Right renal cortex interstitium (tissue), 3 donors: ENCODE data around the gene ZNF446. TPM values are rescaled to one million over a fixed set of nuclear protein-coding genes. Genes with fewer than 3 reads are reported as not detected.
A peak's percentile ranks its signal among the peaks of the same experiment; 100 is the strongest.
"Not testable (repeated sequence)": the region's sequence is repeated elsewhere in the genome, so short reads cannot be mapped to it uniquely, and the experiment has no call there.

Source experiments
- DNase-seq, 3 donors: peaks; one replicate each; pipeline ENCODE4 v3.0.0-alpha.2; 2013; ENCODE audit warnings: low read depth in 3 of 3, low spot score in 2 of 3
- polyA plus RNA-seq, 3 donors: library from polyadenylated mRNA; unstranded; fragments of 120-200 nt; gene quantifications; one replicate each; pipeline ENCODE4 v1.2.1, GENCODE V29; 2013; ENCODE audit not compliant: insufficient read length in 3 of 3

The ZNF446 gene
- polyA plus RNA-seq, 3 donors: 12.4 to 14.3 (median 12.6) TPM

DNA sequence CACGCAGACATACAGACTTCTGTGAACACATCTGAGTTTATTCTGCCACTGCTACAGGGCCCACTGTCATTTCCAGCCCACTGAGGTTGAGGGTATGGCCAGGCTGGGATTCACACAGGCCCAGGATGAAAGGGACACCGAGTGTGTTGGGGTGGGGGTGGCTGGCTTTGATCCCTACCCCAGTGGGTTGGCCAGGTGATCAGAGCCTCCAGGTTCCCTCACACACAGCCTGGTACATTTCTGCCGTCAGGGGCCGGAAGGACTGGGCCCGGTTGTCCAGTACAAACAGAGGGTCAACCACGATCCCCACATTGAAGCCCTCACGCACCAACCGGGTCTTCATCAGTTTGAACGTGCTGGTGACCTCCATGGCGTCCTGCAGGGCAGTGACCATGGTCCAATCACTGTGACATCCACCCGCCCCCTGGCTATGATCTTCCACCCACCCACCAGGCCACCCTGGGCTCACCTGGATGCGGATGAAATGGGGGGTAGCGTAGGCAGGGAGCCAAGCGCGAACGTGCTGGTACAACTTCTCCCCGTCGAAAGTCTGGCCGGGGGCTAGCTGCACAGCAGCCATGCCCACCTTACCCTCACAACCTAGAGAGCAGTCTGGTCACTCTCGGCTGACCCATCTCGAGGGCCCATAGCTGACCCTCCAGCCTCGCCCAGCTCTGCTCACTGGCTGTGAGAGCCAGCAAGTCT, 22.3 kb downstream of the ZNF446 start:
- DNase-seq: no peak

DNA sequence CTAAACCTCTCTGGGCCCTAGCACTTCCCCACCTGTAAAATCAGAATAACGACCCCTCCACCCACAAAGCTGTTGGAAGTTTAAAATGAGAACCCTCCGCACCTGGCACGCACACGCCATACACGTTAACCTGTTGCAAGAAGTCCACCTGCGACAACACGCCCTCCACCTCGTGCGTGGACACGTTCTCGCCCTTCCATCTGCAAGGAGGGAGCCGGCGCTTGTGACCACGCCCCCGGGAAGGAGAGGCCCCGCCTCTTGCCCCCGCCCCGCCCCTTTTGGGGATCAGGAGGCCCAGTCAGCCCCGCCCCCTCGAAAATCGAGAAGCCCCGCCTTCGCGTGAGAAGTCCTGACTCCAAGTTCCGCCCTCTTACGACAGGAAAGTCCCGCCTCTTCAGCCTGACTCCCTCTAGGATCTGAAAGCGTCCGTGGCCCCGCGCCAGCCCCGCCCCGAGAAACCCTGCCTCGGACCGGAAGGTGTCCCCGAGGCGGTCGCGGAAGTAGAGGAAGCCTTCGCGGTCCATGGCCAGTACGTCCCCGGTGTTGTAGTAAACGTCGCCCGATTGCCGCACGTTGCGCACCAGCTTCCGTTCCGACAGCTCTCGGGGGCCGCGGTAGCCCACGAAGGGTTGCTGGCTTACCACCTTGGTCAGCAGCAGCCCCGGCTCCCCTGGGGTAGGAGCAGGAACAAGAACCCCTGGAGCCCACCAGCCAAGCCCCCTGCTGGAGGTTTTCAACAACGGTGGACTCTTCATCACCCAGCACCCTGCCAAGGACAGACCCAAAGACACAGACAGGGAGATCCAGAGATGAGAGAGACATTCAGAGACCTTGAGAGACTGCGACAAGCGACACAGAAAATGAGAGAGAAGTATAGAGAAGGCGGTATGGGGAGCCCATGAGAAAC, 23.1 kb downstream of the ZNF446 start:
- DNase-seq: peak in 2 of 3 donors; percentile 93 to 96

DNA sequence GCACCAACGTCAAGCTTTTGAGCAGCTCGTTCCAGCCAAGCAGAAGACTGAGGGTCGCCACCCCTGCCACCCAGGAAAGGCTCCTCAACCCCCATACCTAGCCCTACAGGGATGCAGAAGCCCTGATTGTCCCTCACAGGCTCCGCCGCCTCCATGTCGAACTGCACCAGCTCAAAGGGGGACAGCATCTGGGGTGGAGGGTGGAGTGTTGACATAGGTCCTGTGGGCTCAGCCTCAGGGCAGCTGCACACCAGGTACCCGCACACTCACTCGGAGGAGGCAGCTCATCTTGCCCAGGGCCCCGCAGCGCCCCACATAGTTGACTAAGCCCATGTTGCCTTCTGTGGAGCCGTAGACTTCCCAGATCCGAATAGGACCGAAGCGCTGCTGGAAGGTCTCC, 24.1 kb downstream of the ZNF446 start:
- no peak for DNase-seq

DNA sequence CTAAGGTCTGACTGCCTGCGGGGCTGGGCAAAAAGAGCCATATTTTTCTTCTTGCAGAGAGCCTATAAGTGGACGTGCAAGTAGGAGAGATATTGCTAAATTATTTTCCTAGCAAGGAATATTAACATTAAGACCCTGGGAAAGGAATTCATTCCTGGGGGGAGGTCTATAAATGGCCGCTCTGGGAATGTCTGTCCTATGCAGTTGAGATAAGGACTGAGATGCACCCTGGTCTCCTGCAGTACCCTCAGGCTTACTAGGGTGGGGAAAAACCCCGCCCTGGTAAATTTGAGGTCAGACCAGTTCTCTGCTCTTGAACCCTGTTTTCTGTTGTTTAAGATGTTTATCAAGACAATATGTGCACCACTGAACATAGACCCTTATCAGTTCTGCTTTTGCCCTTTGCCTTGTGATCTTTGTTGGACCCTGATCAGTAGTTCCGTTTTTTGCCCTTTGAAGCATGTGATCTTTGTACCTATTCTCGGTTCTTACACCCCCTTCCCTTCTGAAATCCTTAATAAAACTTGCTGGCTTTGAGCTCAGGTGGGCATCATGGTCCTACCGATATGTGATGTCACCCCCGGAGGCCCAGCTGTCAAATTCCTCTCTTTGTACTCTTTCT, 31.6 kb downstream of the ZNF446 start:
- not testable (repeated sequence) for DNase-seq

DNA sequence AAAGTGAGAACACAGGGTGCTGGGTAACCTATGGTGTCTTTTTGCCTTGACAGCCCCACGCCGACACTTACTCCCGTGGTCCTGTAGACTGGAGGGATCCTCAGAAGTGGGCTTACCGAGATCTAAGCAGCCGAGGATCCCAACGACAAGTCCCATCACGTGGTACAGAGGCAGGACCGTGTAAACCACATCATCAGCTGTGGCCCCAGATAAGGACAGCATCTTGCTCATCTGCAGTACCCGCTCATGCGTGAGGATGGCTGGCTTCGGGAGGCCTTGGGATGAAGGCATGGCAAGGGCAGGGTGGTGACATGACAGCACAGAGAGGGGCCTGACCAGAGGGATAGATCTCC, 33.6 kb downstream of the ZNF446 start:
- DNase-seq: no peak

DNA sequence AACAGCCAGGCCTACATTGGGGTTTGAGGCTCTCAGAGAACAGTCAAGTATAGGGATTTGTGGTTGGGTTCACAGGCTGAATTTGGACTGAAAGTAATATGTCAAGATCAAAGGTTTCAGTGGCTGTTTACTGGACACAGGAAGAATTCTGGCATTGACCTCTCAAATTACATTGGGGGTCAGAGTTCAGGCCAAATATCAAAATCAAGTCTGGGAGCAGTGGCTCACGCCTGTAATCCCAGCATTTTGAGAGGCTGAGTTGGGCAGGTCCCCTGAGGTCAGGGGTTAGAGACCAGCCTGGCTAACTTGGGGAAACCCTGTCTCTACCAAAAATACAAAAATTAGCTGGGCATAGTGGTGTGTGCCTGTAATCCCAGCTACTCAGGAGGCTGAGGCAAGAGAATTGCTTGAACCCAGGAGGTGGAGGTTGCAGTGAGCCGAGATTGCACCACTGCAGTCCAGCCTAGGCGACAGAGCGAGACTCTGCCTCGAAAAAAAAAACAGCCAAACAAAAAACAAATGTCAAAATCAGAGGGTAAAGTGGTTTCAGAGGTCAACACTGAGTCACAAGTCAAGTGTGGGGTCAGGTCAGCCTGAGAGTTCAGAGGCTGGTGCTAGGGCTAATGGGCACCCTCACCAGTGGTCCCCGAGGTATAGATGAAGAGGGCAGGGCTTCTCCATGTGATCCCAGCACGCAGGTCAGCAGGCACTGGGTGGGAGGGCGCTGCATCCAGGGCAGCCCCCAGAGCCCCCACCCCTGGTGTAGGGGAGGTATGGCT, 34.1 kb downstream of the ZNF446 start:
- DNase-seq: no peak

DNA sequence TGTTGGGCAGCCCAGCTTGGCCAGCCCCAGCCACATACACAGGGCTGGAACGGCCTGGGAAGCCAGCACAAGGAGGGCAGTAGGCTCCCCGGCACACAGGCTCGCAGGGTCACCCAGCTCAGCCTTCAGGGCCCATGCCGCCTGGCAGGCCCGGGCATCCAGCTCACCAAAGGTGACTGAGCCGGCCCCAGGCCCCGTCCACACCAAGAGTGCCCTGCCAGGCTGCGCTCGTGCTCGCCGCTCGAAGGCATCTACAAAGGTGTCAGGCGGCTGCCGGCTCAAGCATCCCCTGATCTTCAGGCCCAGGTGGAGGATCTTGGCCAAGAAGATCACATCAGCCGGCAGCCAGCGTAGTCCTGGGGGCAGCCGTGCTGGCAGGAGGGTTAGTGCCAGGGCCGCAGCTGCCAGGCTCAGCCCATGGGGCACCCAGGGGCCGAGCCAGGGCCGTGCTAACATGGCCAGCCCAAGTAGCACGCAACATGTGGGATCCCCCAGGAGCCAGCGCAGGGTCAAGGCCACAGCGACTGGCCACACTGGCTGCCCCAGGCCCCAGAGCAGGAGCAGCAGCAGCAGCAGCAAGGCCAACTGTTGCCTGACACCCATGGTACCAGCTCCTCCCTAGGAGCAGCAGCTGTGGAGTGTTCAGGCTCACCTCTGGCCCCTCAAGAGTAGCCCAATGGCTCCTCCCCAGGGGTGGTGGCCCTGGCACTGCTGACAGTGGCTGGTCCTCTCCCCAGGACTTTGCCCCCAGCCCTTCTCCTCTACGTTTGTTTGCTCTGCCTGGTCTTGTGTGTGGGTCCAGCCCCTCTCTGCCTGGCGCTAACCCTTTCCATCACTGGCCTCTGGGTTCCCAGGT, 35.4 kb downstream of the ZNF446 start, which contains the start of gene SLC27A5:
Gene SLC27A5, minus strand, starts transcription at position 640 of the 856 bp plus-strand sequence. Its CDS starts 37 bp downstream, at position 603.
- DNase-seq: no peak

DNA sequence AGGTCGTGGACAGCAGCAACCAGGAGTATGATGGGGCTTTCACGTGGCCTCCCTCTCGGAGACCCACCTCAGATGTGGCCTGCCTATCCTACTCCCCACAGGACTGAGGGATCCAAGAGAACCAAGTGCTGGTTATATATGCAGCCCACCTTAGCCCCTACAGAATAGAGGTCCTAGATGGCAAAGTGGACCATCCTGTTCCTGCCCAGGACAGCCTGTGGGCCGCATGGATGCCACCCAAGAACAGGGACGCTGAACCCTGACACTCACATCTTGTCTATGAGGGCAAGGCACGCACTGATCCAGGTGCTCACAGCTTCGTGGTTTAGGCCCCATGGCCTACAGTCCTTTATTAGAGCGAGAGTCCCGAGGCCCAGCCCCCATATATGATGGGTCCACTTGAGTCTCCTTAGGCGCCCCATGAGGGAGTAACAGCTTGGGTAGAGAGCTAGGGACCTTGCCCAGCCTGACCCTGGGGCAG, 37.1 kb downstream of the ZNF446 start:
- no peak for DNase-seq

DNA sequence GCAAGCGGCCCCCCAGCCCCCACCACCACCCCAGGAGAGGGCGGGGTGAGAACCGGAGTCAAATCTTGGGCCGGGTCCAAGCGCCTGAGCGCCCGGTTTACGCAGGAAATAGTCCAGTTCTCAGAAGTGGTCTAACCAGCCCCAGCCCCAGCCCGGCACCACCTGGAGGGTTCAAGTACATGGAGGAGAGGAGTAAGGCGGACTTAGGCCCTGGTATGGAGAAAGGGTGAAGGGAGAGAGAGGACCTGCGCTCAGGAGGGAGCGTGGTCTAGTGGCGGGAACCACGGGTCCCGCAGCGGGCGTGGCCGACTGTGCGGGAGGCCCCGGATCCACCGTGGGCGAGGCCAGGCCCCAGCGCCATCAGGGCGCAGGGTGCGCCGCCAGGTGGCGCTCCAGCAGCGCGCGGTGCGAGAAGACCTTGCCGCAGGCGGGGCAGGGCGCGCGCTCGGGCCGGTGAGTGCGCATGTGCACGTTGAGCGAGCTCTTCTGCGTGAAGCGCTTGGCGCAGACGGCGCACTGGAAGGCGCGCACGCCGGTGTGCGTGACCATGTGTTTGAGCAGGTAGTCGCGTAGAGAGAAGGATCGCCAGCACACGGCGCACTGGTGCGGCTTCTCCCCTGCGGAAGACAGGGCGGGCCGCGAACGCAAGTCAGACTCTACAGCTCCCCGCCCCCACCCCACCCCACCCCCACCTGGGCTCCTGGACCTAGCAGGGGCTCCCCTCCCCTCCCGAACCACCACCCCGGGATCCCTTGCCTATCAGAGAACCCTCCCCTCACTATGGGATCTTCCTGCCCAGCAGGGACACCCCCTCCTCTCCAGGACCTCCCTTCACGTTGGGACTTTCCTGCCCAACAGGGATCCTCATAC, 37.8 kb downstream of the ZNF446 start:
- DNase-seq: peak in 2 of 3 donors; percentile 70 to 74

DNA sequence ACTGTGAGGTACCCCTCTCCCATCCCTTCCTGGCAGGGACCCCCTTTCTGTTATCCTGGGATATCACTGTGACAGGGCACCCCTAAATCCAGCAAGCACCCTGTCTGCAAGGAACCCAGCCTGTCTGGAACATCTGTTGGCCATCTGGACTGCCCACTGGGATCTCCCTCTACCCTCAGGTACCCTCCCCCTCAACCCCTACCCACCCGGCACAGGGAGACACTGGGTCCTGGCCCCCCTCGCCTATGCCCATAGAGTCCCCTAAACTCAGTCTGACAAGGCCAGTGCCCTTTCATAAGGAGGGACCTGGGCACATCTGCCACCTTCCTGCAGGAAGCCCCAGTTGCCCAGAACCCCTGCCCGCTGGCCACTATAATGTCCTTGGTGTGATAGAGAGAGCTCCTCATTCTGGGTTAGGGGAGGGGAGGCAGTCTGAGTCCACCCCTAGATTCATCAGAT, 38.4 kb downstream of the ZNF446 start:
- DNase-seq: no peak

DNA sequence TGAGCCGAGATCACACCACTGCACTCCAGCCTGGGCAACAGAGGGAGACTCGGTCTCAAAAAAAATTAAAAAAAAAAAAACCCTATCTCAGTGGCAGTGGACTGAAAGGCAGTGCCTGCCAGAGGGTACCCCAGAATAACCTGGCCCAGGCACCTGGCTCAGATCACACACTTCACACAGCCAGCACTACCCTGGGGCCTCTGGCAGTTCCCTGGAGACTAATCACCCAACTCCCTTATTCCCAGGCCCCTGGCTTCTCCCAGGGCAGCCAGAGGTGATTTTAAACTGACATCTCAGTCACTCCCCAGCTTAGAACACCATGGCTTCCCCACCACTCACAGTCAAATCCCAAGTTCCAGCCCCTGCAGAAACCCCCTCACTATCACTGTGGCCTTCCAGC, 39.1 kb downstream of the ZNF446 start:
- DNase-seq: no peak

DNA sequence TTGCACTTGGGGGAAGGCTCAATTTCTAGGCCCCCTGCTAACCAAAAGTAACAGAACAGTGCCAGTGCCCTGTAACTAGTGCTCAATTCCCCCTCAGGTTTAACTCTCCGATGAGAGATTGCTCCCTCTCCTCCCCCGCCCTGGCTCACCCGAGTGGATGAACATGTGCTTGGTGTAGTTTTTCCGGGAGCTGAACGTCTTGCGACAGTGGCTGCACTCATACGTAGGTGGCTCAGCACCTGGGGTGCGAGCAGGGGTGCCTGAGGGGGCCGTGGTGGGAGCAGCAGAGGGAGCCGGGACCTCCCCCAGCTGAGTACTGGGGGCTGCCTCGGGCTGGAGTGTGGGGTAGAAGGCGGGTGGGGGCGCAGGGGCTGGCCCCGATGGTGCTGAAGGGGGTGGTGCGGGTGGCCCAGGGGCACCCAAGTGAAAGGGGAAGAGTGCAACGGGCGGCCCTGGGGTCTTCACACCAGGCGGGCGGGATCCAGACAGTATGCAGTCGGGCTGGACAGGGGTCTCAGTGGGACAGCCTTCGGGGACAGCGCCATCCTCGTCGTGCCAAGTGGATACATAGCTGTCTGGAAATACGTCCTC, 40.2 kb downstream of the ZNF446 start:
- DNase-seq: no peak

DNA sequence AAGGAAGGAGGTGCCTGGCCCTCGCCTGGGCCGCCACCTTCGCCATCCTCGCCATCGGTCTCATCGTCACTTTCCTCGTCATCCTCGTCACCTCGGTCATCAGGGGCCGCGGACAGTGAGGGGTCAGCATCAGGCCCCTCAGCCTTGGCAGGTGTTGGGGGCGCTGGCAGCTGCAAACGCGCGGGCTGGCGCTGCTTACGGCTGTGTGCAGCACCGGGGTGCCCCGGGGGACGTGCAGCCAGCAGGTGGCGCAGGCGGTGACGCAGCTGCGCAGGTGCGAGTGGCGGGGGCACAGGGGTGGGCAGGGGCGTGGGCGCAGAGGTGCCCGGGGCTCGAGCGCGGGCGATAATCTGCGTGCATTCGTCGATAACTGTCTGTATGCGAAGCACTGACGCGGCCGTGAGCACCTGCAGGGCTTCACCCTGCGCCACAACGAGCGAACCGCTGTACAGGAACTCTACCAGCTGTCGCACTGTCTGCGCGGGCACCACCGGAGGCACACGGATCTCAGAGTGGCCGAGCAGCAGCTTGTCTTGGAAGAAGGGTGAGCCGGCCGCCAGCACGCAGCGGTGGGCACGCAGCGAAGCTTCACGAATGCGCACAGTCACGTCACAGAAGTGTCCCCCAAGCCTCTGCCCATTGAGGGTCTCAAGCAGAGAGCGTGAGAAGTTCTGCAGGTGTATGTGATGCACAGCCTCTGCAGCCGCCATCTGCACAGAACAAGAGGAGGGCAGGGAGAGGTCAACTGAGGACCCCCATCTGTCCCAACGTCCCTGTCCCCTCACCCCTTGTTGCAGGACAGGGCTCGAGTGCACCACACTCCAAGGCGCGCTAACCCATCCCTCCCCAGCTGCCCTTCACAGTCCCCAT, 41.0 kb downstream of the ZNF446 start:
- DNase-seq: no peak

DNA sequence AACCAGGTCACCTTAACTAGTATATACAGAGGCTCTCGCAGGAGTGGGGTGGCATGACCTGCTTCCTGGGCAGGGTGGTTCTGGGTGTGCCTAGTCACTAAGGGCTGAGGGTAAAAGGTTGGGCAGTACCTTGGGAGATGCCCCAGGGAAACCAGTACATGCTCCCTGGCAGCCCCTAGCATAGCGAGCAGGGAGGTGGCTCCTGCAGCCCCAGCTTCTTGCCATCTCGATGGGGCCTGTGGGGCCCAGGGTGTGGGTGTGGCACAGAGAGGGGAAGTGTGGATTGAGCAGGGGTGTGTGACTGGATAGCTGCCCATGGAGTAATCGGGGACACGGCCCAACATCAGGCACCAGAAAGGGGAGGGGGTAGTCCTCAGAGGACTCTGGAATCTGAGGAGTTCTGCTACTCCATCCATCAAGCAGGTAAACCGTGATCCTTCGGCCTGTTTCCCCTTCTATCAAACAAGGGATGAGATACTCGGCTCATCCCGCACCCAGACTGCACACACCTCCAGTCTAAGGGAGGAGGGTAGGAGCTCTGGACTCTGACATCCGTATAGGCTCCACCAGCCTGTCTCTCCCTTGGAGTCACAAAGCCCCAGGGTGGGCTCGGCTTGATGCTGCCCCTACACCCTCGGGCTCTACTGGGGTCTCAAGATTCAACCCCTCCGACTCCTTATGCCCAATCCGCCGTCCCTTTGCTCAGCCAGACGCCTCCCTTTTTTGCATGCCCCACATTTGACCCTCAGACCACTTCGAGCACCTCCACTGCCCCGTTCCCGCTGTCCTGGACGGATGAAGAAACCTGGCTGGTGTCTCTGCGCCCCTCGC, 42.3 kb downstream of the ZNF446 start:
- no peak for DNase-seq

DNA sequence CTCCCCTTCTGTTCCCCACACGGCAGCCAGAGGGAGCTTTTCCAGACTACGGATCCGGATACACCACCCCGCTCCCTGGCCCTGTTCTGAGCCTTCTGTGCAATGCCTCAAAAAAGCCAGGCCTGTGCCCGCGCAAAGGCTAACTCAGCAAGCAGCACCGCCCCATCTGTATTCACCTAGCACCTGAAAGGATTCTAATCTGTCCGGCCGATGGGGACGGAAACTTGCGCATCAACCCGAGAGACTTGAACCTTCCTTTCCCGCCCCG, 42.9 kb downstream of the ZNF446 start:
- DNase-seq: peak in 2 of 3 donors; percentile 51 to 65
